SK-N-SH (cell line): ENCODE results near the gene GATB. TPM values are rescaled to one million over a fixed set of nuclear protein-coding genes. Genes with fewer than 3 reads are reported as not detected.
A peak's percentile ranks its signal among the peaks of the same experiment; 100 is the strongest.

Experiments
- CTCF ChIA-PET: fragments of 300-600, 350-600 bp; formaldehyde crosslinking; extraction: SDS; loops from one replicate; lab custom pipeline; 2021; lab: Yijun Ruan, JAX
- POLR2A ChIA-PET: fragments of 350-600 bp; sonication (Branson Sonifier 250); formaldehyde crosslinking; extraction: SDS; loops from one replicate; lab custom pipeline; 2020; ENCODE audit warnings: antibody characterized with exemption, inconsistent platforms; lab: Yijun Ruan, JAX
- DNase-seq: peaks from one replicate; pipeline ENCODE4 v3.0.0; 2012
- H2AFZ ChIP-seq: fragments of 200-600 bp; sonication (generic); 2 replicates; pipeline ENCODE4 v1.8.1; 2016; ENCODE audit warnings: antibody characterized with exemption, mild to moderate bottlenecking, low read depth
- H3F3A ChIP-seq: fragments of 200-600 bp; sonication (generic); replicated peaks from 2 replicates; pipeline ENCODE3; 2016; ENCODE audit warnings: antibody characterized with exemption, mild to moderate bottlenecking; ENCODE audit not compliant: insufficient read depth
- H3K27ac ChIP-seq, 2 experiments: fragments of 200-500 bp in 1 of 2; fragments of 200-600 bp in 1 of 2; sonication (Bioruptor generic) in 1 of 2; sonication (generic), shearing (Covaris generic) in 1 of 2; 2 replicates each; pipeline versions ENCODE4 v1.5.1 to v1.6.1; 2014 to 2016; ENCODE audit warnings: low read depth in 2 of 2, inconsistent platforms in 1 of 2, low read length in 1 of 2, mild to moderate bottlenecking in 1 of 2, mixed read lengths in 1 of 2
- H3K27me3 ChIP-seq: fragments of 200-600 bp; sonication (generic), shearing (Covaris generic); 2 replicates; pipeline ENCODE4 v1.6.1; 2016; ENCODE audit warnings: mixed run types; ENCODE audit not compliant: insufficient read depth
- H3K36me3 ChIP-seq, 2 experiments: fragments of 200-500 bp in 1 of 2; fragments of 200-600 bp in 1 of 2; sonication (Bioruptor generic) in 1 of 2; sonication (generic) in 1 of 2; replicated peaks in 1 of 2; 2 replicates each; pipeline versions ENCODE3 to v1.5.1; 2014 to 2016; ENCODE audit warnings: low read length in 1 of 2, mild to moderate bottlenecking in 1 of 2; ENCODE audit not compliant: insufficient read depth in 2 of 2, control insufficient read depth in 1 of 2
- H3K4me1 ChIP-seq, 2 experiments: fragments of 200-500 bp in 1 of 2; fragments of 200-600 bp in 1 of 2; sonication (Bioruptor generic) in 1 of 2; sonication (generic), shearing (Covaris generic) in 1 of 2; 2 replicates each; pipeline versions ENCODE4 v1.5.1 to v1.6.1; 2014 to 2016; ENCODE audit warnings: low read depth in 1 of 2, low read length in 1 of 2, mixed run types in 1 of 2; ENCODE audit not compliant: insufficient read depth in 2 of 2, control insufficient read depth in 1 of 2
- H3K4me2 ChIP-seq: fragments of 200-600 bp; sonication (generic), shearing (Covaris generic); 2 replicates; pipeline ENCODE4 v1.6.1; 2017; ENCODE audit warnings: mixed run types
- H3K4me3 ChIP-seq, 2 experiments: fragments of 200-500 bp in 1 of 2; fragments of 200-600 bp in 1 of 2; sonication (Bioruptor generic) in 1 of 2; sonication (generic), shearing (Covaris generic) in 1 of 2; 2 replicates each; pipeline versions ENCODE4 v1.5.1 to v1.8.1; 2014 to 2016; ENCODE audit warnings: low read depth in 2 of 2, inconsistent platforms in 1 of 2, low read length in 1 of 2, mild to moderate bottlenecking in 1 of 2, mixed read lengths in 1 of 2, moderate library complexity in 1 of 2
- H3K79me2 ChIP-seq: fragments of 200-600 bp; sonication (generic); 2 replicates; pipeline ENCODE4 v1.8.1; 2017; ENCODE audit warnings: mild to moderate bottlenecking; ENCODE audit not compliant: insufficient read depth
- H3K9ac ChIP-seq: fragments of 200-600 bp; sonication (generic); 2 replicates; pipeline ENCODE4 v1.6.1; 2017; ENCODE audit warnings: mixed run types
- H3K9me2 ChIP-seq: fragments of 200-600 bp; sonication (generic); 2 replicates; pipeline ENCODE4 v1.6.1; 2017; ENCODE audit warnings: mixed run types
- H3K9me3 ChIP-seq: fragments of 200-600 bp; sonication (generic); 2 replicates; pipeline ENCODE4 v1.6.1; 2017; ENCODE audit warnings: mixed run types, mild to moderate bottlenecking, moderate library complexity
- H4K20me1 ChIP-seq: fragments of 200-600 bp; sonication (generic); 2 replicates; pipeline ENCODE4 v1.6.1; 2017; ENCODE audit warnings: mild to moderate bottlenecking, mixed run types; ENCODE audit not compliant: insufficient read depth
- CHD2 ChIP-seq: fragments of 150-350 bp; IDR thresholded peaks from 2 replicates; pipeline ENCODE4 v1.6.1; 2018; ENCODE audit warnings: low read length; ENCODE audit not compliant: partially characterized antibody
- CTCF ChIP-seq: fragments of 200-600 bp; sonication (generic); IDR thresholded peaks from 2 replicates; pipeline ENCODE4 v1.6.1; 2017; ENCODE audit warnings: antibody characterized with exemption, mild to moderate bottlenecking, moderate library complexity
- EP300 ChIP-seq, 2 experiments: IDR thresholded peaks; 2 replicates each; pipeline versions ENCODE4 v1.4.0 to v1.6.1; 2012; ENCODE audit warnings: borderline replicate concordance in 1 of 2, low read depth in 1 of 2, low read length in 1 of 2
- EZH2phosphoT487 ChIP-seq: fragments of 200-600 bp; sonication (generic); IDR thresholded peaks from 2 replicates; pipeline ENCODE4 v1.6.1; 2017; ENCODE audit warnings: low read depth, mixed run types, mild to moderate bottlenecking, antibody characterized with exemption, moderate library complexity, borderline replicate concordance
- GABPA ChIP-seq: IDR thresholded peaks from 2 replicates; pipeline ENCODE4 v1.4.0; 2012; ENCODE audit warnings: low read depth, mild to moderate bottlenecking
- IRF3 ChIP-seq: fragments of 150-350 bp; IDR thresholded peaks from 2 replicates; pipeline ENCODE4 v1.6.1; 2016; ENCODE audit warnings: mild to moderate bottlenecking, low read depth, low read length
- JUND ChIP-seq: IDR thresholded peaks from 2 replicates; pipeline ENCODE4 v1.4.0; 2012
- MEF2A ChIP-seq: IDR thresholded peaks from 2 replicates; pipeline ENCODE4 v1.4.0; 2012; ENCODE audit warnings: low read depth, borderline replicate concordance
- REST ChIP-seq: IDR thresholded peaks from 2 replicates; pipeline ENCODE4 v1.6.1; 2012; ENCODE audit warnings: mild to moderate bottlenecking, low read depth, low read length, moderate library complexity
- RFX5 ChIP-seq: IDR thresholded peaks from 2 replicates; pipeline ENCODE4 v1.6.1; 2012; ENCODE audit warnings: mild to moderate bottlenecking, improper control_type of control experiment, low read length
- USF1 ChIP-seq: IDR thresholded peaks from 2 replicates; pipeline ENCODE4 v1.4.0; 2012; ENCODE audit warnings: low read depth, borderline replicate concordance
- USF2 ChIP-seq: fragments of 150-350 bp; IDR thresholded peaks from 2 replicates; pipeline ENCODE4 v1.6.1; 2017; ENCODE audit warnings: antibody characterized with exemption, low read length, low read depth, borderline replicate concordance
- ZBTB33 ChIP-seq: IDR thresholded peaks from 2 replicates; pipeline ENCODE4 v1.4.0; 2012; ENCODE audit warnings: low read depth, borderline replicate concordance
- WGBS: methylation state at CpG from one replicate; pipeline ENCODE4 v1.1.6; 2017; ENCODE audit warnings: low lambda C conversion rate; 5-methylcytosine and 5-hydroxymethylcytosine counted together
- polyA plus RNA-seq, 3 experiments: library from polyadenylated mRNA; depleted of rRNA; stranded (reverse); fragments of >200 nt; gene quantifications; 2 replicates each; pipeline ENCODE4 v1.2.3, GENCODE V29; 2012

The GATB gene
- polyA plus RNA-seq, 1 of the 3 experiments (the other 2 are of a cell fraction), result 28.1 TPM

GRCh38 chr4:151679231-151679630 lies 81.6 kb downstream of the GATB start:
- no peak overlapping the region for H2AFZ ChIP-seq
- peaks cover 3 to 32% of the 10 kb centered on the region in 2 experiments; a peak in 2 of 4 replicates for H3K4me1 ChIP-seq
- H3K27me3 ChIP-seq, result no peaks in the 10 kb centered on the region
- CTCF ChIA-PET, result interaction anchor here (1.4 to 2.3 kb wide), 2 partner anchors 12 to 123 kb away, joined by 3 to 7 read pairs; no protein-coding TSS in a partner anchor
- peaks cover 3% of the 10 kb centered on the region for H3F3A ChIP-seq
- WGBS, result 95% methylated on average over 8 of the region's 8 CpGs
- no peak overlapping the region for H3K4me3 ChIP-seq
- H3K27ac ChIP-seq, result no peak overlapping the region
- DNase-seq, result no peak
- H3K79me2 ChIP-seq, result no peaks in the 10 kb centered on the region
- TF ChIP-seq USF1 (no peak), CHD2 (no peak), EZH2phosphoT487 (no peak), MEF2A (no peak), GABPA (no peak), ZBTB33 (no peak), RFX5 (no peak), CTCF (no peak)
- TF ChIP-seq, all 33 proteins: peak for 0
- no peaks in the 10 kb centered on the region for H4K20me1 ChIP-seq
- H3K9ac ChIP-seq, result no peak overlapping the region
- H3K9me2 ChIP-seq, result no peaks in the 10 kb centered on the region
- H3K9me3 ChIP-seq, result no peaks in the 10 kb centered on the region
- H3K36me3 ChIP-seq, result peaks cover 0 to 4% of the 10 kb centered on the region in 2 experiments
- POLR2A ChIA-PET, result no interaction called here
- H3K4me2 ChIP-seq, result no peak overlapping the region

GRCh38 chr4:151678048-151678872 lies 82.5 kb downstream of the GATB start:
- Histone ChIP-seq H2AFZ (no peak overlapping the region), H3K27ac (peak overlapping the region in 1 of 2 experiments; percentile 70; a peak in 2 of 4 replicates), H3K9me3 (no peaks in the 10 kb centered on the region), H3K4me3 (no peak overlapping the region), H3K4me2 (no peak overlapping the region), H3F3A (peaks cover 3% of the 10 kb centered on the region), H3K4me1 (peaks cover 3 to 39% of the 10 kb centered on the region in 2 experiments; a peak in 2 of 4 replicates), H4K20me1 (no peaks in the 10 kb centered on the region), H3K9me2 (no peaks in the 10 kb centered on the region), H3K27me3 (no peaks in the 10 kb centered on the region), H3K79me2 (no peaks in the 10 kb centered on the region), H3K36me3 (peaks cover 0 to 4% of the 10 kb centered on the region in 2 experiments), H3K9ac (no peak overlapping the region)
- ChIA-PET CTCF (interaction anchor here (2.3 kb wide), 1 partner anchor 13 kb away, joined by 7 read pairs; no protein-coding TSS in a partner anchor), POLR2A (no interaction called here)
- WGBS, result 58% methylated on average over 13 of the region's 14 CpGs
- DNase-seq, result peak; percentile 58
- no peak for TF ChIP-seq REST
- TF ChIP-seq IRF3, result no peak
- no peak; a peak in 1 of 4 replicates for TF ChIP-seq EP300 (IDR thresholded peaks at IDR 0.05; ENCODE audit: borderline replicate concordance in 1 of 2, low read depth in 1 of 2, low read length in 1 of 2)
- no peak for TF ChIP-seq JUND
- TF ChIP-seq USF2, result no peak
- no peak for TF ChIP-seq EZH2phosphoT487
- no peak for TF ChIP-seq MEF2A
